HG02973 (cell line): ENCODE data around the gene HFM1.

ENCODE experiments used
- ATAC-seq: cut with Tn5 transposase; IDR thresholded peaks from one replicate; pipeline ENCODE4 v1.9.1; 2021; ENCODE audit warnings: moderate library complexity; ENCODE audit not compliant: unreplicated experiment

HFM1 gene

DNA sequence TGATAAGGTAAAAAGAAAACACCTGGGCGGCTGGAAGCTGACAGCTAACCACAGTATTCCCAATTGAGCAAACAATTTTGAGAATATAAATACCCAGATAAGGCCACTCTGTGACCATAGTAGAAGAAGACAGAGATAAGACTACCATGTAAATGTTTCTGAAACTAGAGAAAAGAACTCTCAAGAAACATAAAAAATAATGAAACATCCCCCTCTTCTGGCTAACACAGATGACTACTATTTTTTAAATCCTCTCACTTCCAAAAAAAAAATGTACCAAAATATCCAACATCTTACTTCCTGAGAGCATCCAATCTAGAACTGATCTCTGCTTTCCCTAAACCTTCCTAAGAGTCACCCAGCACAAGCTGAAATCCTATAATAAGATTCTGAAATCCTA lies 125.9 kb downstream of the HFM1 start:
- ATAC-seq: no peak

- no peak for ATAC-seq
Measured at GRCh38 chr1:91273875-91274274, 130.8 kb downstream of the HFM1 start.

GRCh38 chr1:91261655-91262054 lies 143.0 kb downstream of the HFM1 start:
- no peak for ATAC-seq

DNA sequence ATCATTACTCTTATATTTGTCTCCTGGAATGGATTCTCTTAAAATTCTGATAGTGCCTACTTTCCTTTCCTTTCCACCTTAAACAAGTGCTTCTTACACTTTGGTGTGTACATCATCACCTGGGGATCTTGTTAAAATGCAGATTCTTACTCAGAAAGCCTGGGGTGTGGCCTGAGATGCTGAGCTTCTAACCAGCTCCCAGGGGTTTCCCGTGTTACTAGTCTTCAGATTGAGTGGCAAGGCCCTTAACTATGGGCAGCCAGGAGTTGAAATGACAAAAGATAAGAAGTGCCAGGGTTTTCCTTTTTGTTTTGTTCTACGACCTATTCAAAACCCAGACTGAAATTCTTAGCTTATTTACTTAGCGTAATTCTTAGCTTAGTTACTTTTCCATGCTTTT lies 159.2 kb downstream of the HFM1 start:
- ATAC-seq: no peak

DNA sequence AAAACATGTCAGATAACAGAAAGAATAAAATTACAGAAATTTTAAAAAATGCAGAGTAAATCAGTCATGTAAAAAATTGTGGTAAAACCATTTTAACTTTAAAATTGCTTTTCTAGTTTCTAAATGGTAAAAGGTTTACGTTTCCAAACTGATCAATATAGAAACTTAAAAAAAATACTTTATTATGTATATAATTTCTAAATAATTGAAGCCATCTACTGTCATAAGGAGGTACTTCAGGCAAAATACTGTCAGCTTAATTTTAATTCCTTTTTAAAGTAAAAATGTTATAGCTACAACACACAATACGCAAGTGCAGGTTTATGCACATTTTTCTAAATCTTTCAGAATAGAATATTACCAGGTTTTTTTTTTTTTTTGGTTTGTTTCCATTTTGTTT lies 159.9 kb downstream of the HFM1 start:
- ATAC-seq: no peak

DNA sequence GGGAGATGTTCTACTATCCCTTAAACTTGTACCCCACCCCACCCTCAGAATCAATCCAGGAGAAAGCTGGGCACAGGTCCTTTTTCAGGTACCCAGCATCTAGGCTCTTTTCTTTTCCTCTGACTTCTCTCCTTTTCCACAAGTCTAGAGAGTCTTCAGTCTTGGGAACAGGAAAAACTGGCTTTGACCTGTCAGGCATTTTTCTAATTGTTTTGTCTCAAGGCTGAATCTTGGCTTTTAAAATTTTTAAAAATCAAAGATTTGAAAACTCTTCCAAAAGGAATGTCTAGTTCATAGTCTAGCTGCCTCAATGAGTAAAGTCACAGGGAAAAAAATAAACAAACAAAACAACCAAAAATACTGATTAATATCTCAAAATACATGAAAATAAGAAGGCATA lies 161.5 kb downstream of the HFM1 start:
- ATAC-seq: no peak

- no peak for ATAC-seq
Measured at GRCh38 chr1:91234181-91234580, 170.5 kb downstream of the HFM1 start.

DNA sequence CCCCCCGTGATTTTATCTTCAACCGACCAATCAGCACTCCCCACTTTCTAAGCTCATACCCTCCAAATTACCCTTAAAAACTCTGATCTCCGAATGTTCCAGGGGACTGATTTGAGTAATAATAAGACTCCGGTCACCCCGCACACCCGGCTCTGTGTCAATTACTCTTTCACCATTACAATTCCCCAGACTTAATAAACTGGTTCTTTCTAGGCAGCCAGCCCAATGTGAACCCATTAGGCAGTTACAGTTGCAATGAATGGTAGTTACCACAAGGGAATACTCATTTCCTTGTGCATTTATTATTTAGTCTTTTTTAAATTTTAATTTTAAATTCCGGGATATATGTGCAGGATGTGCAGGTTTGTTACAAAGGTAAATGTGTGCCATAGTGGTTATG lies 177.9 kb downstream of the HFM1 start:
- no peak for ATAC-seq

- no peak for ATAC-seq
Measured at GRCh38 chr1:91224878-91225277, 179.8 kb downstream of the HFM1 start.

DNA sequence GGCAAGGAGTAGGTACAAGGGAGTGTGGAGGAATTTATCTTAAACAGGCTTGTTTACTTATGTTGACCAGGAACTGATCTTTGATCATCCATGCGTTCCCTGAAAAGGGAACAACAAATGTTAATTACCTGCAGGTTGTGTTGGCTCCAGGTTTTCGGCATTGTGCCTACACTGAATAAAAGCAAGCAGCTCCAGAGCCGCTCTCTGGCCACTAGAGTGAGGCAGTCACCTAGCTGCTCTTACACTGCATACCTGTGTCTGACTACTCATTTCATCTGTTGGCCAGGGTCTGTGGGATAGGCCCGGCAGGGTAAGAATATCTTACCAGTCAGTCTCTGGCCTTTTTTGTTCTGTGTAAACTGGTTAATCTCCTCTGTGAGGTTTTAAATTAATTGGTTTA lies 183.6 kb downstream of the HFM1 start:
- ATAC-seq: no peak

DNA sequence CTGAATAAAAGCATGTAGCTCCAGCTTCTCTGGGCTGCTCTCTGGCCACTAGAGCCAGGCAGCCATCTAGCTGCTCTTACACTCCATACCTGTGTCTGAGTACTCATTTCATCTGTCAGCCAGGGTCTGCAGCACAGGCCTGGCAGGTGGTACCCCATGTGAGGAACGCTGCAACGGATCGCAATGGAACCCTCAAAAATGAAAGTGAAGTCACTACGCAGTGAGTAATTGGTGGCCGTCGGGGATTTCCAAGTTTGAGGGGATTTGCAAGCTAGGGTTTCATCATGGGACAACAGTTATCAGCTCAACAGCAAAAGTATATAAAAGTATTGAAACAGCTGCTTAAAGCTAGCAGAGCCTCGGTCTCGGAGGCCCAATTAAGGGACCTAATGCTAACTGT lies 186.7 kb downstream of the HFM1 start:
- ATAC-seq: no peak
